Left lobe of liver (tissue), 2 donors: ENCODE measurements around the gene MRPS10. TPM values are rescaled to one million over a fixed set of nuclear protein-coding genes. Genes with fewer than 3 reads are reported as not detected.
"Not testable (repeated sequence)": the region's sequence is repeated elsewhere in the genome, so short reads cannot be mapped to it uniquely, and the experiment has no call there.

Experiments
- ATAC-seq: fragments of 200-7000 bp; cut with Tn5 transposase; one replicate; pipeline ENCODE4 v1.9.1; 2020; ENCODE audit warnings: mild to moderate bottlenecking, moderate library complexity
- DNase-seq: peaks from one replicate; pipeline ENCODE4 v3.0.0-alpha.2; 2020; ENCODE audit warnings: low spot score
- total RNA-seq: library from RNA; stranded (reverse); gene quantifications from one replicate; pipeline ENCODE4 v1.2.1, GENCODE V29; 2021
- donor health status: DM: no; HTN: no; CAD: no; lungs with moderate emphysema.
- donor health status: DM: no; HTN: yes; CAD: no.

Gene MRPS10
- total RNA-seq, 1 donor from 2014 or later: 18.1 TPM

DNA sequence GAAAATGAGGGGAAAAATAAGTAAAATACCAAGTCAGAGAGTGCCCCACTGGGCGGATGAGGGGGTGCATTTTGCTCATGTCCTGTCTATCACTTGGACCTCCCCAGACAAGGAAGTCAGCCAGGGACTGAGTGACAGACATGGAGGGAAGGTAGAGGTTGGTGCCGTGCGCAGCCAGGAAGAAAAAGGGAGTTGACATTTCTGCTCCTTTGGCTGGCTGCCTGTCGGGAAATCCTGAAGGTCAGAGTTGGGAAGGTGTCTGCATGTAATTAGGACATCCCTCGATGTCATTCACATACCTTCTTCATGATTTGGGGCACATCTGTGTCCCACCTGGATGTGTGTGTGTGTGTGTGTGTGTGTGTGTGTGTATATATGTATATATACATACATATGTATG lies 35.6 kb downstream of the MRPS10 start:
- DNase-seq (no peak), ATAC-seq (no peak)

DNA sequence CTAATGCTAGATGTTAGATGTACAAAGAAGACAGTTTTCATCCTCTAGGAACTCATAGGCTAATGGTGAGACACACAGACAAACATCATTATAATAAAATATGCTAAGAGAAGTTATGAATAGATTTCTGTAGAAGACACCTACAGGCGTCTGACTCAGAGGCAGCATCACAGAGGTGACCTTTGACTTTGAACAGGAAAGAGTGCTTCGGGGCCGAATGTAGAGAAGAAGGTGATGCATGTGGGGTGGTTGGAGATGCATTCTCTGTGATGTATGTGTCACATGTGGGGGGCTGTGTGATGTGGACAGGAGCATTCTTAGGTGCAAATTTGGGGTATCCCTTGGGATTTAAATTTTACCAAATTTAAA lies 37.7 kb downstream of the MRPS10 start:
- no peak for DNase-seq
- no peak for ATAC-seq

DNA sequence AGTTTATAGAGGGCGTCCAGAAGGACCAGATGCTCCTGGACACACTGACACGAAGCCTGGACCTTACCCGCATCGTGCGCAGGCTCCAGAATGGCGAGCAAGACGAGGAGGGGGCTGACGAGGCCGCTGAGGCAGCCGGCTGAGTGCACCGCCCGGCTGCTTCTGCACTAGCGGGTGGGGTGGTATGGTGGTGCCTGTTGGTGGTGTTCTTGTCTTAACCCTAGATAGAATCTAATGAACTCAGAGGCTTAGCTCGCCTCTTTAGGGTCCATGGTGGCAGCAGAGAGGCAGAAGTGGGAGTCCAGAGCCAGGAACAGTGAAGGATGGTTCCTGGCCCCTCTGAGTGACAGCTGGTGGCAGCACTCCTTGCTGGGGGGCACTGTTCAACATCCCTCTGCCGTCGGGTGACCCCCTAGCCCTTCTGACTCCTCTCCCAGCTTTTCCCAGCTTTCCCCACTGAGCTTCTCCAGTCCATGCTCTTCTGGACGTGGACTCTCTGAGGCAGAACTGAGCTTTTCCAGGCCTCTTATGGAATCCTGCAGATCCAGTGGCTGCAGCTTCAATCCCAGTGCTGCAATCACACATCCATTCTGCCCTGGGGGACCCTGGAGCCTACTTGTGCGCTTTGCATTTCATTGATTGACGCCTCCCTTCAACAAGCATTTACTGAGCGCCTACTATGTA lies 38.3 kb downstream of the MRPS10 start:
- DNase-seq: no peak
- no peak for ATAC-seq

DNA sequence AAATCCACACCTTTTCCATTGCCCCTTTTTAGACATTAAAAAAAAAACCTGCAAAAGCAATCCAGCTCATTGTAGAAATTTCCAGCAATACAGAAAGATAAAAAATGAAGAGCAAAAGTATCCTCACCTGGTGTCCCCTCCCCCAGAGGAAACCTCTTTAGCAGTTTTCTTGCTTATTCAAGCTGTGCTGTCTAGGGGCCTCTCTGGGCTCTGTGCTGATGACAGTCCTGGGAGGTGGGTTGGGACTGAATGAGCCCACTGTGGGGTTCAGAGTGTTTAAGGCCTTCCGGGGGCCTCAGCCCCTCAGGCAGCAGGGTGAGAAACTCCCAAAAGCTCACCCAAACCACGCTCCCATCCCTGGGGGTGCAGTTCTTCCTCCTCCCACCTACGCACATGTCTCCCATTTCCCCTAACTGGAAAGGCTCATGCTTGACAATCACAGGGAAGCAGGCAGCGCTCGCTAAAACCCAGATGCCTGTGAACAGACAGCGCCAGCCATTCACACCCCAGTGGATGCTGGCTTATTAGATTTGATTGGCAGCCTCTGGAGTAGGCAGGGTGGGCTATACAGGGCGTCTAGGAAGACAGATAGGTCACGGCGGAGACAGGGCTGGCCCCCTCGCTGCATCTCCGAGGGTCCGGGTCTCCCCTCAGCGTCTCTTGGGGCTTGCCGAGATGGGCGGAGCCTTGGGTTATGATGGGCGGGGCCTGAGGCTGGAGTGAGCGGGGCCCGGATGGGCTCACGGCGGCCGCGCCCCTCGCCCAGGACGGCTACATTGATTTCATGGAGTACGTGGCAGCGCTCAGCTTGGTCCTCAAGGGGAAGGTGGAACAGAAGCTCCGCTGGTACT lies 39.9 kb downstream of the MRPS10 start:
- ATAC-seq (no peak), DNase-seq (no peak)

DNA sequence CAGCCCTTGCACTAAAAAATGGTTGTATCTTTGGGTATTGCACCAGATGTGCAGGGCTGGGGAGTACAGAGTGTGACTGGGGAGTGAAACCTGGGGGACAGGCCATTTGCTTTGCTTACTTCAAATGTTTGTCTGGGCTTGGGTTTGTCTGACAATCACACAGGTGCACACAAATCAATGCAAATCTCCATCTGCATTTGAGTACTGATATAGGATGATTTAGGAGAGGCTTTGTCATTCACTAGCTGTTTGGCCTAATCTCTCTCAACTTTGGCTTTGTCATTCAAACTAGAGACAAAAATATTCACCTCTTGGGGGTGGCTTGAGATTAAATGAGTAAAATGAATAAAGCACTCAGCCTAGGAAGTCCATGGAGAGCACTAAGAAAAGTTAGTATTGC lies 40.7 kb downstream of the MRPS10 start:
- DNase-seq (no peak), ATAC-seq (no peak)

DNA sequence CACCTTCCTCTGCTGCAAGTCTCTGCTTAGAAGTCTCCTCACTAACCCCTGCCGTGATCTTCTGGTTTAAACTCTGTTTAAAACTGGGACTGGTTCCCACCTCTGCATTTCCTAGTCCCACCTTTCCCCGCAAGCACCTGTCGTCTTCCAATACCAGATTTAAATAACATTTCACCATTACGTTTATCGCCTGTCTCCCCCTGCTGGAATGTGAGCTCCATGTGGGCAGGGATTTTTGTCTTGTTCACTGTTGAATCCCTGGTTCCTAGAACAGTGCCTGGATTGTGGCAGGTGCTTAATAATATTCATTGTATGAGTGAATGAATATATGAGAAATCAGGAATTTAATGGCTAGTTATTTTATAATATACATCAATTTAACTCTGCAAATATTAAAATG lies 41.8 kb downstream of the MRPS10 start:
- no peak for ATAC-seq
- DNase-seq: no peak

DNA sequence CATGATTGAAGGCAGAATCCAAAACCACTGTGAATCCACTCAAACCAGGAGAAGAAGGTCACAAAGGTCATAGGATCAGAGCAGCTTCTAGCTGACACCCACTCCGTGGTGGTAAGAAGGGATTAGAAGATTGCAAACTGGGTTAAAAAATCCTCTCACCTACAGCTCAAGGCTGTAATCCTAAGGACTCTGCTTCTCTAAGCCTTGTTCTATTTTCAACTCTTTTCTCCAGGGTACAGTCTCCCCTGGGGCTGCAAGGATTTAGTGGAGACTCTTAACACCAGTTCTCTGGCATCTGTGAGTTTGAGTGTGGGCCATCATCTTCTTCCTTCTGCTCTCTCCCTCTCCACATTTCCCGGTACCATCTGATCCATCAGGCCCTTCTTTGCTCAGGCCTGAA lies 44.6 kb downstream of the MRPS10 start, which contains the start of gene GUCA1A:
Gene GUCA1A (plus strand): TSS at position 264 of the 400 bp plus-strand sequence. CDS start 250 bp downstream, outside the sequence.
- DNase-seq: no peak
- no peak for ATAC-seq

DNA sequence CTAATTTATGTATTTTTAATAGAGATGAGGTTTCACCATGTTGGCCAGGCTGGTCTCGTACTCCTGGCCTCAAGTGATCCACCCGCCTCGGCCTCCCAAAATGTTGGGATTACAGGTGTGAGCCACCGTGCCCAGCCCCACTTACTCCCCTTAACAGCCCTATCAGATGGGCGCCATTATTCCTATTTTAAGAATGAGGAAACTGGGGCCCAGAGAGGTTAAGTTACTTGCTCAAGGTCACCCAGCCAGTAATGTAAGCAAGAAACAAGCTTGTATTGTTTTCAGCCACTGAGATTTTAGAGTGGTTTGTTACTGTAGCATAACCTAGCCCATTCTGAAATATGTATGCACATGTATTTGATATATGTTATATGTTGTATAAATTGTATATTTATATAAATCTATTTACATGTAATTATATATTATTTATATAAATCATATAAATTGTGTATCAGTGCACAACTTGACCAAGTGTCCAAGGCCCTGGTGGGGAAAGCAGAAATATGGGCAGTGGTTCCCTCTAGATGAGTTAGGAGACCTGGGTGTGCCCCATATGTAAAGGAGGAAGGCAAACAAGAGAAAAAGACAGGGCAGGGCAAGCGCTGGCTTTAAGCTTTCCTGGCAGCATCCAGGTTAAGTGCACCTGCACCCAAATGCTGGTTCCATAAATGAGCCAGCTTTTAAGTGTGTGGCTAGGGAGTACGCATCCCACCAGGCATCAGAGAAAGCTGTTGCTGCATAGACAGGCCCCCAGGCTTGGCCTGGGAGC lies 45.7 kb downstream of the MRPS10 start:
- DNase-seq: no peak
- no peak for ATAC-seq

DNA sequence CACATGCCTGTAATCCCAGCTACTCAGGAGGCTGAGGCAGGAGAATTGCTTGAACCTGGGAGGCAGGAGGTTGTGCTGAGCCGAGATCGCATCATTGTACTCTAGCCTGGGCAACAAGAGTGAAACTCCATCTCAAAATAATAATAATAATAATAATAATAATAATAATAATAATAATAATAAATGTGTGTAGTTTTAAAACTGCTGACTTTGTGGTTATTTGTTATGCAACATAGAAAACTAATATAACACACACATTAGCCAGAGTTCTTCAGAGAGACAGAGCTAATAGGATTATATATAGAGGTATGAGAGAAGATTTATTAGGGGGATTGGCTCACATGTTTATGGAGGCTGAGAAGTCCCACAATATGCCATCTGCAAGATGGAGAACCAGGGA lies 47.9 kb downstream of the MRPS10 start:
- not testable (repeated sequence) for DNase-seq, ATAC-seq

DNA sequence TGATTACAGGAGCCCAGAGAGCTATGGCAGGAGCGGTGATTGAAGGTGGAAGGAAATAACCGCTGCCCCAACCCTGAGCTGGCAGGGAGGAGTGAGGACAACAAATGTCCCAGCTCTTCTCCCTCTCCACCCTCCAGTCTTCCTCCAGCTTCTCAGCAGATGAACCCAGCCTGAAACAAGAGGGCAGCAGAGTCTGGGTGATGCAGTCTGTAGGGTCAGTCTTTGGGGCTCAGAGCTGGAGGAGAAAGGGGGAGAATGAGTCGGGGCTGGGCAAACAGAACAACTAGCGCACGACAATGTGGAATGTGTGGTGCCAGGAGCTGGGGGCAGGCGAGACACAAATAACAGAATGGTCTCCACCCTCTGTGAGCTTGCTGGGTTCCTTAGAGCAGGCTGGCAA lies 49.0 kb downstream of the MRPS10 start:
- DNase-seq: no peak
- ATAC-seq: no peak

DNA sequence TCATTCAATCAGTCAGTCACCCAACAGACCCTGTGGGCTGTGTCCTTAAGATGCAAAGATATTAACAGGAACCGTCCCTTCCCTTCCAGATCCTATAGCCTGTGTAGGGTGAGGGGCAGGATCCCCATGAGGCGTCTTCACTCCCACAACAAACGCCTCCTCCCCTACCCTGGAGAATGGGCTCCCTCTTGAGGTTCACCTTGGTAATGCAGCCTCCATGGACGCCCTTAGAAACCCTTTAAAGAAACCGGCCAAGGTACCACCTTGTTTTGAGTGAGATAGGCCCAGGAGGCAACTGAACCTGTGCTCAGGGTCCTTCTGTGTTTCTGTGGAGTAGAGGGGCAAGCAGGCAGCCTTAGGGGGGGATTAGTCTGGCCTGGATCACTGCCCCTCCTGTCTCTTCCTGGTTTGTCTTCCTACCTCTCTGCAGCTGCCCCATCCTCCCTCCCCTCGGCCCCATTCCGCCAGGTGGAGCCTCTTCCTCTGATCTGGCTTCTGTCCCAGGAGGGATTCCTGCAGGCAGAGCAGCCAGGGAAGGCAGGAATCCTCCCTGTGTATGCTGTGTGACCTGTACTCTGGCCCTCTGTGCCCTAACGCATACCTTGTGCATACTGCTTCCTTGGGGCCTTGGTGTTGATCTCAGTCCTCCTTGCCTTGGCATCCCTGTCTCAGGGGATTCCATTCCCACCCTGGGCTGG lies 51.1 kb downstream of the MRPS10 start:
- ATAC-seq: peak; percentile 97
- DNase-seq: peak; percentile 70

DNA sequence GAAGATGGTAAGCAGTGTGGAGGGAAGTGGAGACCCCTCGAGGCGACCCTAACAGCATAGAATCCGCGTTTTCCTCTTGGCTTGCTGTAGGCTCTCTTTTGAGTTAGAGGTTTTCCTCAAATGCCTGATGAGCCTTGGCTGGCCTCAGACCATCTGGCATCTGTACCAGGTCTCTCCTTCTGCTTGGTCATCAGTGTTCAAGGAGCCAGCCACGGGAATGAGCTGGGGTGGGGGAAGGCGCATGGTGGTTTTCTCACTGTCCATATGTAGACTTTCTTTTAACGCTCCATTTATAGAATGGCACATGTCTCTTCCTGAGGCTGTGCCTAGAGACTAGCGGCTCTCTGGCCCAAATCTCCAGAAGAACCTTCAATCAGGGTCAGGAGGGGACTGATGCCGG lies 52.6 kb downstream of the MRPS10 start:
- no peak for ATAC-seq

DNA sequence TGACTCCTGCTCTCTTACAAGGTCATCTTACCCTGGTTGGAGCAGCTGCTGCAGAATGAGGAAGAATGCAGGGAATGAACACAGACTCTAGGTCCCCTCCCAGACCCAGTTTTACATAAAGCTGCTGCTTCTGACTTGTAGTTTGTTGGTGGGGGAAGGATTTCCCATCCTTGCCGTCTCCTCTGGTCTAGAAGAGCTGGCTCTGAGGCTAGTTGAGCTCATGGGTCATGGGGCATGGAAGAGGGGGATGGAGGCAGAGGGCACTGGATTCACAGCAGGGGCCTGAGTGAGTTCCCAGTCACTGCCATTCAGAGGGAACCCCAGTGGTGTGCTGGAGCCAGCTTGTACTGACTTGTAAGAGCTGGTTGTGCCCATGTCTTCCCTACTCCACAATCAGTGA lies 53.7 kb downstream of the MRPS10 start:
- no peak for DNase-seq
- ATAC-seq: no peak

More for the DNA sequence above, 52.6 kb downstream of the MRPS10 start:
- no peak for DNase-seq

DNA sequence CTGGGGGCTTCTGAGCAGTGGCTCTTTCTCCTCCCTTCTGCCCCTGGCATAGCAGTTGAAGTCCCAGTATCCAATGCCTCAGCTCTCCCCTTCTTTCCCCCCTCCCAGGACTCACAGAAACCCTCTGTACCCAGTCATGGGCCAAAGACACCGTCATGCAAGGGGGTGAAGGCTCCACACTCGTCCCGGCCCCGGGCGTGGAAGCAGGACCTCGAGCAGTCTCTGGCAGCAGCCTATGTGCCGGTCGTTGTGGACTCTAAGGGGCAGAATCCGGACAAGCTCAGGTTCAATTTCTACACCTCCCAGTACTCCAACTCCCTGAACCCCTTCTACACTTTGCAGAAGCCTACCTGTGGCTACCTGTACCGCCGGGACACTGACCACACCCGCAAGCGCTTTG lies 54.8 kb downstream of the MRPS10 start:
- no peak for DNase-seq
- no peak for ATAC-seq

DNA sequence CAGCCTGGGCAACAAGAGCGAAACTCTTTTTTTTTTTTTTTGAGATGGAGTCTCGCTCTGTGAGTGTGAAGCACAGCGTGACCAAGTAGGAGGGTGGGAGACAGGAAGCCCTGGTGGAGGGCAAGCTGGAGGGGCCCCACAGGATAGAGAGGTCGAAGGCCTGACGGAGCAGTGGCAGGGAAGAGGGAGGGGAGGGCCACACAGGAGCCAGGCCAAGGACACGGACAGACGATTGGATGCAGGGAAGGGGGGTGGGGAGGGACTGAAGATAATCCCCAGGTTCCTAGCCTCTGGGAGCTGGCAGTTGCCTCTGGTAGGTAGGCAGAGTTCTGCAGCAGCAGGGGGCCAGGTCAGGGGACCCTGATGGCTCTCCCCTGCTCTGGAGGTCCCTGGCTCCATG lies 55.3 kb downstream of the MRPS10 start:
- DNase-seq: no peak

DNA sequence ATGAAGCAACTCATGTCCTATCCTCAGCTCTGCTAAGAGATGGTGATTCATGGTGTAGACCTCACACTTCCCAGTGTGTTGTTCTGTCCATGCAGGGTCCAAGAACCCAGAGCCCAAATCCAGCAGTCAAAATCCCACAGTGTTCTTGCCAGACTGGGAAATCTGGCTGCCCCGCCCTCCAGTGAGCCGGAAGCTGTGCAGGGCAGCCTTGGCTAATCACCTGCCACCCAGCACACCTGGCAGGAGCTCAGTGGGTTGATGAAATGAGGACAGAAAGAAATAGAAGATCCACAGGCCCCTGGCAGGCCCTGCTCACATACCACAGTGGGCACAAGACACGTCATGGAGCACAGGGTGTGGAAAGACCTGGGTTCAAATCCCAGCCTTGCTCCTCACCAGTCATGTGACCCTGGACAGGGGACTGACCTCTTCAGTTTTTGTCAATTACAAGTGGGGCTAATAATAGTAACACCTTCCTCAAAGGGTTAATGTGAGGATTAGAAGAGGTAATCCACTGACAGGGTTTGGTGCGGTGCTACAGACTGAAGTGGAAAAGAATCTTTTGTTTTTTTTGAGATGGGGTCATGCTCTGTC lies 58.1 kb downstream of the MRPS10 start:
- DNase-seq (no peak), ATAC-seq (no peak)

More for the DNA sequence above, 55.3 kb downstream of the MRPS10 start:
- no peak for ATAC-seq

DNA sequence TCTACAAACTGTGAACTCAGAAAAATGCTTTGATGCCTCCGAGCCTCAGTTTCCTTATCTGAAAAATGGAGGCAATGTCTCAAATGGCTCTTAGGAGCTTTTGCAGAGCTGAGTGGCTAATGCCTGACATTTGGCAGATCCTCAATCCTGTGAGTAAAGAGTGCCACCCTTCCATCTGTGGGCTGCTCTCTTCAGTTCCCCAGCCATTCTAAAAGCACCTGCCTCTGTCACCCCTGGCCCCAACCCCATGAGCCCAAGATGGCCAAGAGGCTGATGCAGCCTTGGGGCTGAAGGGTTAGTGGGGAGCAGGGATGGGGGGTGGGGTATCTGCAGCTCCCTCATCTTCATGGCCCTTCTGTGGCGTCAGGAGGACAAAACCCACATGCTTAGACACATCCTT lies 59.0 kb downstream of the MRPS10 start:
- ATAC-seq: no peak

DNA sequence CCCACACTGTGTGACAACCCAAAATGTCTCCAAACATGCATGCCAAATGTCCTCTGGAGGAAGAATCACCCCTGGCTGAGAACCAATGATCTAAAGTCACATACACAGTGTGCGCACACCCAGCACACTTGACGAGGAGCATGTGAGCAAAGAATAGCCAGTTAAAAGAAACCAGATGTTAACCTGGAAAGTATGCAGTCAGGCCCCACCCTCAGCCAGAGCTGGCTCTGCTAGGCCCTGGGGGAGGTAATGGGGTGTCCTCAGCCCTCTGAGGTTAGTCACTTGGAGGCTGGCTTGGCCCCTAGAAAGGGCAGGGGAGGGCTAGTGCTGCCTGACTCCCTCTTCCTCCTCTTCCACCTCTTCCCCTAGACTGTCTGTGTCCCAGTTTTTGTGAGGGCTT lies 59.6 kb downstream of the MRPS10 start:
- DNase-seq (no peak), ATAC-seq (no peak)

More for the DNA sequence above, 59.0 kb downstream of the MRPS10 start:
- no peak for DNase-seq
